RWPE2 (cell line): ENCODE results near the gene ZC3H10.
A peak's percentile ranks its signal among the peaks of the same experiment; 100 is the strongest.

ENCODE experiments used
- ATAC-seq: fragments of 200-7000 bp; cut with Tn5 transposase; 3 replicates; pipeline ENCODE4 v1.9.1; 2021; ENCODE audit warnings: low read depth
- DNase-seq: peaks from one replicate; pipeline ENCODE4 v3.0.0-alpha.2; 2020; ENCODE audit warnings: low spot score
- H3K27ac ChIP-seq: fragments of 450-650 bp; 2 replicates; pipeline ENCODE4 v1.5.1; 2017; ENCODE audit warnings: mild to moderate bottlenecking; ENCODE audit not compliant: poor library complexity, severe bottlenecking
- H3K27me3 ChIP-seq: fragments of 250-450 bp; sonication (Bioruptor Pico); 2 replicates; pipeline ENCODE4 v1.5.1; 2021; ENCODE audit warnings: mild to moderate bottlenecking, moderate library complexity; ENCODE audit not compliant: insufficient read depth, poor library complexity, severe bottlenecking
- H3K36me3 ChIP-seq: fragments of 250-450 bp; sonication (Bioruptor Pico); 2 replicates; pipeline ENCODE4 v1.5.1; 2020; ENCODE audit warnings: low read depth, mild to moderate bottlenecking, moderate library complexity
- H3K4me1 ChIP-seq: fragments of 250-450 bp; sonication (Bioruptor Pico); 2 replicates; pipeline ENCODE4 v1.5.1; 2021; ENCODE audit warnings: mild to moderate bottlenecking, moderate library complexity; ENCODE audit not compliant: insufficient read depth, poor library complexity, severe bottlenecking
- H3K4me3 ChIP-seq: fragments of 250-450 bp; sonication (Bioruptor Pico); 2 replicates; pipeline ENCODE4 v1.5.1; 2021; ENCODE audit warnings: mild to moderate bottlenecking, moderate library complexity; ENCODE audit not compliant: severe bottlenecking
- H3K9me3 ChIP-seq: fragments of 250-450 bp; sonication (Bioruptor Pico); 2 replicates; pipeline ENCODE4 v1.5.1; 2021; ENCODE audit warnings: mild to moderate bottlenecking, moderate library complexity; ENCODE audit not compliant: severe bottlenecking
- CTCF ChIP-seq: fragments of 450-650 bp; IDR thresholded peaks from one replicate; pipeline ENCODE4 v1.5.1; 2017; ENCODE audit warnings: mild to moderate bottlenecking, moderate library complexity; ENCODE audit not compliant: poor library complexity, severe bottlenecking

The ZC3H10 gene

GRCh38 chr12:56160894-56161689, 43.0 kb downstream of the ZC3H10 start:
- Histone ChIP-seq H3K4me3 (no peak overlapping the region), H3K27me3 (no peaks in the 10 kb centered on the region), H3K36me3 (peaks cover 75% of the 10 kb centered on the region), H3K27ac (peak overlapping the region; percentile 87), H3K4me1 (peaks cover 4% of the 10 kb centered on the region), H3K9me3 (no peaks in the 10 kb centered on the region)
- TF ChIP-seq CTCF = no peak
- no peak for ATAC-seq
- DNase-seq = no peak

- Histone ChIP-seq H3K4me1 (peaks cover 4% of the 10 kb centered on the region), H3K27me3 (no peaks in the 10 kb centered on the region), H3K4me3 (no peak overlapping the region), H3K9me3 (no peaks in the 10 kb centered on the region), H3K36me3 (peaks cover 80% of the 10 kb centered on the region), H3K27ac (peak overlapping the region; percentile 87)
- ATAC-seq (no peak), DNase-seq (no peak)
- no peak for TF ChIP-seq CTCF
These were observed 43.8 kb downstream of the ZC3H10 start for GRCh38 chr12:56161690-56162351.

- DNase-seq (no peak), ATAC-seq (no peak)
These were observed 44.6 kb downstream of the ZC3H10 start for GRCh38 chr12:56162468-56163290.

GRCh38 chr12:56163533-56164344, 45.7 kb downstream of the ZC3H10 start:
- H3K4me1 ChIP-seq = peaks cover 4% of the 10 kb centered on the region
- H3K36me3 ChIP-seq = peaks cover 97% of the 10 kb centered on the region
- DNase-seq (no peak), ATAC-seq (peak; percentile 3; the same call in 2 of the 3 replicates)
- H3K4me3 ChIP-seq = no peak overlapping the region
- TF ChIP-seq CTCF = no peak
- H3K27me3 ChIP-seq = no peaks in the 10 kb centered on the region
- no peak overlapping the region for H3K27ac ChIP-seq
- H3K9me3 ChIP-seq = no peaks in the 10 kb centered on the region

More at GRCh38 chr12:56162468-56163290, 44.6 kb downstream of the ZC3H10 start:
- H3K4me1 ChIP-seq = peaks cover 4% of the 10 kb centered on the region
- H3K27ac ChIP-seq = peak overlapping the region; percentile 87
- no peaks in the 10 kb centered on the region for H3K27me3 ChIP-seq
- peaks cover 89% of the 10 kb centered on the region for H3K36me3 ChIP-seq
- no peak for TF ChIP-seq CTCF
- no peaks in the 10 kb centered on the region for H3K9me3 ChIP-seq
- no peak overlapping the region for H3K4me3 ChIP-seq
